ENCODE results near the gene SIGLEC8. TPM values are rescaled to one million over a fixed set of nuclear protein-coding genes. Genes with fewer than 3 reads are reported as not detected.

The SIGLEC8 gene
- total RNA-seq, 1 donor from 2014 or later, result not detected

GRCh38 chr19:51490676-51491075 lies 32.4 kb upstream of the SIGLEC8 start:
- Mint-ChIP-seq H3K4me1 (ENCODE audit: low read depth) (no peaks in the 10 kb centered on the region), H3K9me3 (ENCODE audit: low read depth) (peaks cover 9% of the 10 kb centered on the region), H3K36me3 (ENCODE audit: insufficient read depth) (no peaks in the 10 kb centered on the region), H3K27ac (no peak overlapping the region), H3K4me3 (ENCODE audit: low read depth) (no peak overlapping the region), H3K27me3 (peaks cover 20% of the 10 kb centered on the region)
- no peak for DNase-seq (ENCODE audit: low spot score, unreplicated experiment)
- TF ChIP-seq, protein P1, sequence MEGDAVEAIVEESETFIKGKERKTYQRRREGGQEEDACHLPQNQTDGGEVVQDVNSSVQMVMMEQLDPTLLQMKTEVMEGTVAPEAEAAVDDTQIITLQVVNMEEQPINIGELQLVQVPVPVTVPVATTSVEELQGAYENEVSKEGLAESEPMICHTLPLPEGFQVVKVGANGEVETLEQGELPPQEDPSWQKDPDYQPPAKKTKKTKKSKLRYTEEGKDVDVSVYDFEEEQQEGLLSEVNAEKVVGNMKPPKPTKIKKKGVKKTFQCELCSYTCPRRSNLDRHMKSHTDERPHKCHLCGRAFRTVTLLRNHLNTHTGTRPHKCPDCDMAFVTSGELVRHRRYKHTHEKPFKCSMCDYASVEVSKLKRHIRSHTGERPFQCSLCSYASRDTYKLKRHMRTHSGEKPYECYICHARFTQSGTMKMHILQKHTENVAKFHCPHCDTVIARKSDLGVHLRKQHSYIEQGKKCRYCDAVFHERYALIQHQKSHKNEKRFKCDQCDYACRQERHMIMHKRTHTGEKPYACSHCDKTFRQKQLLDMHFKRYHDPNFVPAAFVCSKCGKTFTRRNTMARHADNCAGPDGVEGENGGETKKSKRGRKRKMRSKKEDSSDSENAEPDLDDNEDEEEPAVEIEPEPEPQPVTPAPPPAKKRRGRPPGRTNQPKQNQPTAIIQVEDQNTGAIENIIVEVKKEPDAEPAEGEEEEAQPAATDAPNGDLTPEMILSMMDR (IDR thresholded peaks at IDR 0.05; ENCODE audit: unreplicated experiment), result no peak

- TF ChIP-seq, protein P1 (IDR thresholded peaks at IDR 0.05; ENCODE audit: unreplicated experiment), result no peak
- DNase-seq (ENCODE audit: low spot score, unreplicated experiment), result no peak
- H3K27me3 Mint-ChIP-seq, result peaks cover 19% of the 10 kb centered on the region
- H3K9me3 Mint-ChIP-seq (ENCODE audit: low read depth), result peaks cover 13% of the 10 kb centered on the region
- H3K27ac Mint-ChIP-seq, result no peak overlapping the region
- no peak overlapping the region for H3K4me3 Mint-ChIP-seq (ENCODE audit: low read depth)
- H3K4me1 Mint-ChIP-seq (ENCODE audit: low read depth), result no peaks in the 10 kb centered on the region
- H3K36me3 Mint-ChIP-seq (ENCODE audit: insufficient read depth), result no peaks in the 10 kb centered on the region
These were observed 30.9 kb upstream of the SIGLEC8 start for GRCh38 chr19:51489113-51489512.

- Mint-ChIP-seq H3K36me3 (ENCODE audit: insufficient read depth) (no peaks in the 10 kb centered on the region), H3K27ac (no peak overlapping the region), H3K4me1 (ENCODE audit: low read depth) (no peaks in the 10 kb centered on the region), H3K4me3 (ENCODE audit: low read depth) (no peak overlapping the region), H3K9me3 (ENCODE audit: low read depth) (peaks cover 13% of the 10 kb centered on the region), H3K27me3 (peaks cover 13% of the 10 kb centered on the region)
- no peak for DNase-seq (ENCODE audit: low spot score, unreplicated experiment)
- TF ChIP-seq, protein P1 (IDR thresholded peaks at IDR 0.05; ENCODE audit: unreplicated experiment), result no peak
These were observed 30.2 kb upstream of the SIGLEC8 start for GRCh38 chr19:51488491-51488890.

- H3K9me3 Mint-ChIP-seq (ENCODE audit: low read depth), result peaks cover 13% of the 10 kb centered on the region
These were observed 27.9 kb upstream of the SIGLEC8 start for GRCh38 chr19:51485960-51486660.

DNA sequence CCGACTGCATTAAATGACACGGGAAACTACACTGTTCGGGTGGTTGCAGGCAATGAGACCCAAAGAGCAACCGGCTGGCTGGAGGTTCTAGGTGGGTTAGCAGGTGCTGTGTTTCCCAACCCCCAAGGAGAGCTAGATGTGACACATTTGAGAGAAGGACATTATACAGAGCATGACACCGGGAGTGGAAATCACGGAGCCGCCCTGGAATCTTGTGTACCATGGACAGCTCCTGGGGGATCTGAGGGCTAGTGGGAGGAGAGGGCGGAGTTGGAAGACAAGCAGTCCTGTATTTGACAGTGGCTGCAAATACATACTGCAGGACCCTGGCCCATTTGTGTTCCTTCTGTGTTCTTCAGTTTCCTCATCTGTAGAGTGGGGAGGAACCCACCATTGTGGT lies 22.3 kb upstream of the SIGLEC8 start:
- TF ChIP-seq, protein P1 (IDR thresholded peaks at IDR 0.05; ENCODE audit: unreplicated experiment), result no peak
- DNase-seq (ENCODE audit: low spot score, unreplicated experiment), result peak; percentile 37
- no peak overlapping the region for H3K4me3 Mint-ChIP-seq (ENCODE audit: low read depth)
- H3K9me3 Mint-ChIP-seq (ENCODE audit: low read depth), result peaks cover 5% of the 10 kb centered on the region
- H3K27me3 Mint-ChIP-seq, result peaks cover 19% of the 10 kb centered on the region
- no peaks in the 10 kb centered on the region for H3K36me3 Mint-ChIP-seq (ENCODE audit: insufficient read depth)
- no peak overlapping the region for H3K27ac Mint-ChIP-seq
- no peaks in the 10 kb centered on the region for H3K4me1 Mint-ChIP-seq (ENCODE audit: low read depth)

More at GRCh38 chr19:51485960-51486660, 27.9 kb upstream of the SIGLEC8 start:
- H3K27ac Mint-ChIP-seq, result no peak overlapping the region
- TF ChIP-seq, protein P1 (IDR thresholded peaks at IDR 0.05; ENCODE audit: unreplicated experiment), result no peak
- DNase-seq (ENCODE audit: low spot score, unreplicated experiment), result no peak
- peaks cover 3% of the 10 kb centered on the region for H3K27me3 Mint-ChIP-seq
- H3K4me1 Mint-ChIP-seq (ENCODE audit: low read depth), result no peaks in the 10 kb centered on the region
- no peaks in the 10 kb centered on the region for H3K36me3 Mint-ChIP-seq (ENCODE audit: insufficient read depth)
- no peak overlapping the region for H3K4me3 Mint-ChIP-seq (ENCODE audit: low read depth)

Data from progenitor cell of endocrine pancreas (in vitro differentiated cells).